NCI-H146 (cell line): ENCODE data around the gene MAGEA2.
"Not testable (repeated sequence)": the region's sequence is repeated elsewhere in the genome, so short reads cannot be mapped to it uniquely, and the experiment has no call there.

Experiments
- DNase-seq: peaks from one replicate; lab custom pipeline; 2025; lab: John Stamatoyannopoulos, UW

The MAGEA2 gene

GRCh38 chrX:152706500-152706899, 47.1 kb downstream of the MAGEA2 start:
- not testable (repeated sequence) for DNase-seq

GRCh38 chrX:152700390-152700789, 53.3 kb downstream of the MAGEA2 start:
- not testable (repeated sequence) for DNase-seq
